Osteocyte (in vitro differentiated cells): ENCODE measurements around the gene IFT52. TPM values are rescaled to one million over a fixed set of nuclear protein-coding genes. Genes with fewer than 3 reads are reported as not detected.

ENCODE experiments used
- DNase-seq: peaks from one replicate; pipeline ENCODE4 v3.0.0; 2021; ENCODE audit warnings: mixed read lengths; ENCODE audit not compliant: unreplicated experiment; ENCODE audit errors: extremely low spot score
- H3K27ac Mint-ChIP-seq: one replicate; pipeline ENCODE4 v1.8.0; 2021; ENCODE audit warnings: mild to moderate bottlenecking, mixed read lengths; ENCODE audit not compliant: unreplicated experiment
- H3K27me3 Mint-ChIP-seq: one replicate; pipeline ENCODE4 v1.8.0; 2021; ENCODE audit warnings: mixed read lengths; ENCODE audit not compliant: unreplicated experiment
- H3K36me3 Mint-ChIP-seq: one replicate; pipeline ENCODE4 v1.8.0; 2021; ENCODE audit warnings: mixed read lengths; ENCODE audit not compliant: unreplicated experiment
- H3K4me1 Mint-ChIP-seq: one replicate; pipeline ENCODE4 v1.8.0; 2021; ENCODE audit warnings: mixed read lengths; ENCODE audit not compliant: unreplicated experiment
- H3K4me3 Mint-ChIP-seq: one replicate; pipeline ENCODE4 v1.8.0; 2021; ENCODE audit warnings: mild to moderate bottlenecking, moderate library complexity, mixed read lengths; ENCODE audit not compliant: unreplicated experiment
- H3K9me3 Mint-ChIP-seq: one replicate; pipeline ENCODE4 v1.8.0; 2021; ENCODE audit warnings: mixed read lengths; ENCODE audit not compliant: unreplicated experiment
- CTCF ChIP-seq: fragments of 200-600 bp; sonication (generic); IDR thresholded peaks from 2 replicates; pipeline ENCODE4 v1.5.0; 2021; ENCODE audit warnings: antibody characterized with exemption, mild to moderate bottlenecking, moderate library complexity
- total RNA-seq: library from RNA; stranded (reverse); gene quantifications from 2 replicates; pipeline ENCODE4 v1.2.1, GENCODE V29; 2021

The IFT52 gene
- total RNA-seq, 1 donor from 2014 or later: 55.3 TPM

GRCh38 chr20:43568706-43569105 lies 22.0 kb upstream of the IFT52 start:
- TF ChIP-seq CTCF: no peak
- Mint-ChIP-seq H3K27me3 (no peaks in the 10 kb centered on the region), H3K4me1 (no peaks in the 10 kb centered on the region), H3K9me3 (no peaks in the 10 kb centered on the region), H3K4me3 (no peak overlapping the region), H3K27ac (no peak overlapping the region), H3K36me3 (no peaks in the 10 kb centered on the region)
- DNase-seq: no peak

GRCh38 chr20:43569282-43569681 lies 21.5 kb upstream of the IFT52 start:
- no peak for DNase-seq
- no peaks in the 10 kb centered on the region for H3K27me3 Mint-ChIP-seq
- no peak overlapping the region for H3K4me3 Mint-ChIP-seq
- no peak for TF ChIP-seq CTCF
- no peak overlapping the region for H3K27ac Mint-ChIP-seq
- no peaks in the 10 kb centered on the region for H3K9me3 Mint-ChIP-seq
- H3K4me1 Mint-ChIP-seq: no peaks in the 10 kb centered on the region
- H3K36me3 Mint-ChIP-seq: no peaks in the 10 kb centered on the region

- Mint-ChIP-seq H3K36me3 (no peaks in the 10 kb centered on the region), H3K27ac (no peak overlapping the region), H3K27me3 (no peaks in the 10 kb centered on the region), H3K4me3 (no peak overlapping the region), H3K4me1 (no peaks in the 10 kb centered on the region), H3K9me3 (no peaks in the 10 kb centered on the region)
- DNase-seq: no peak
- TF ChIP-seq CTCF: no peak
Measured at GRCh38 chr20:43570496-43570895, 20.2 kb upstream of the IFT52 start.

- no peak overlapping the region for H3K4me3 Mint-ChIP-seq
- H3K27me3 Mint-ChIP-seq: no peaks in the 10 kb centered on the region
- H3K9me3 Mint-ChIP-seq: no peaks in the 10 kb centered on the region
- no peak for DNase-seq
- no peaks in the 10 kb centered on the region for H3K4me1 Mint-ChIP-seq
- H3K36me3 Mint-ChIP-seq: no peaks in the 10 kb centered on the region
- TF ChIP-seq CTCF: no peak
- H3K27ac Mint-ChIP-seq: no peak overlapping the region
Measured at GRCh38 chr20:43571310-43571709, 19.4 kb upstream of the IFT52 start.

- no peaks in the 10 kb centered on the region for H3K9me3 Mint-ChIP-seq
- no peak overlapping the region for H3K27ac Mint-ChIP-seq
- no peak overlapping the region for H3K4me3 Mint-ChIP-seq
- H3K4me1 Mint-ChIP-seq: no peaks in the 10 kb centered on the region
- TF ChIP-seq CTCF: no peak
- DNase-seq: no peak
- no peaks in the 10 kb centered on the region for H3K36me3 Mint-ChIP-seq
- H3K27me3 Mint-ChIP-seq: peaks cover under 1% of the 10 kb centered on the region
Measured at GRCh38 chr20:43571771-43572170, 19.0 kb upstream of the IFT52 start.
